GM23338 (cell line): Measurements from ENCODE around the gene TECPR2. TPM values are rescaled to one million over a fixed set of nuclear protein-coding genes. Genes with fewer than 3 reads are reported as not detected.

Experiments used
- ATAC-seq: fragments of 200-7000 bp; cut with Tn5 transposase; 3 replicates; pipeline ENCODE4 v1.9.1; 2020
- DNase-seq: peaks from one replicate; pipeline ENCODE4 v3.0.0-alpha.2; 2015; ENCODE audit warnings: low spot score
- H2AFZ ChIP-seq: fragments of 200-600 bp; sonication (generic); 2 replicates; pipeline ENCODE4 v1.8.0; 2016; ENCODE audit warnings: antibody characterized with exemption, mild to moderate bottlenecking, moderate library complexity
- H3F3A ChIP-seq: fragments of 200-600 bp; sonication (generic); replicated peaks from 2 replicates; pipeline ENCODE4 v1.8.0; 2017; ENCODE audit warnings: antibody characterized with exemption, mixed run types, low read depth
- H3K27ac ChIP-seq: fragments of 200-600 bp; sonication (generic); 2 replicates; pipeline ENCODE4 v1.6.1; 2016; ENCODE audit warnings: low read depth
- H3K27me3 ChIP-seq: fragments of 200-600 bp; sonication (generic); 2 replicates; pipeline ENCODE4 v1.8.0; 2016; ENCODE audit warnings: mild to moderate bottlenecking, mixed run types, moderate library complexity; ENCODE audit not compliant: insufficient read depth
- H3K36me3 ChIP-seq: fragments of 200-600 bp; sonication (generic); 2 replicates; pipeline ENCODE4 v1.8.0; 2016; ENCODE audit warnings: mild to moderate bottlenecking; ENCODE audit not compliant: insufficient read depth
- H3K4me1 ChIP-seq: fragments of 200-600 bp; sonication (generic); 2 replicates; pipeline ENCODE4 v1.8.0; 2016; ENCODE audit warnings: mild to moderate bottlenecking, moderate library complexity; ENCODE audit not compliant: insufficient read depth
- H3K4me2 ChIP-seq: fragments of 200-600 bp; sonication (generic); 2 replicates; pipeline ENCODE4 v1.7.1; 2017; ENCODE audit warnings: mixed run types
- H3K4me3 ChIP-seq: fragments of 200-600 bp; sonication (generic); 2 replicates; pipeline ENCODE4 v1.6.1; 2016; ENCODE audit warnings: mixed run types
- H3K79me2 ChIP-seq: fragments of 200-600 bp; sonication (generic); replicated peaks from 2 replicates; pipeline ENCODE4 v1.8.0; 2017; ENCODE audit warnings: mild to moderate bottlenecking; ENCODE audit not compliant: insufficient read depth
- H3K9me2 ChIP-seq: fragments of 200-600 bp; sonication (generic); 2 replicates; pipeline ENCODE4 v1.8.0; 2017; ENCODE audit not compliant: insufficient read depth
- H4K20me1 ChIP-seq: fragments of 200-600 bp; sonication (generic); replicated peaks from 2 replicates; pipeline ENCODE4 v1.8.0; 2017; ENCODE audit warnings: mild to moderate bottlenecking; ENCODE audit not compliant: insufficient read depth
- H3K27ac Mint-ChIP-seq: 2 replicates; pipeline ENCODE4 v1.8.0; 2020; ENCODE audit warnings: inconsistent platforms, mild to moderate bottlenecking, moderate library complexity, mixed read lengths
- H3K27me3 Mint-ChIP-seq: 3 replicates; pipeline ENCODE4 v1.8.0; 2022; ENCODE audit warnings: low read depth, mild to moderate bottlenecking, moderate library complexity, mixed read lengths, inconsistent platforms; ENCODE audit not compliant: insufficient read depth, poor library complexity
- H3K36me3 Mint-ChIP-seq: 3 replicates; pipeline ENCODE4 v1.8.0; 2021; ENCODE audit warnings: low read depth, mild to moderate bottlenecking, inconsistent platforms, moderate library complexity, mixed read lengths
- H3K4me1 Mint-ChIP-seq: 3 replicates; pipeline ENCODE4 v1.8.0; 2020; ENCODE audit warnings: mild to moderate bottlenecking, inconsistent platforms, mixed read lengths
- H3K4me3 Mint-ChIP-seq: 3 replicates; pipeline ENCODE4 v1.8.0; 2021; ENCODE audit warnings: moderate library complexity, mild to moderate bottlenecking, inconsistent platforms, mixed read lengths
- H3K9me3 Mint-ChIP-seq: 3 replicates; pipeline ENCODE4 v1.8.0; 2020; ENCODE audit warnings: moderate library complexity, mild to moderate bottlenecking, inconsistent platforms, mixed read lengths
- CREB1 ChIP-seq: fragments of 250-450 bp; sonication (Bioruptor Pico); IDR thresholded peaks from 2 replicates; pipeline ENCODE4 v1.5.0; 2020; ENCODE audit warnings: low read depth, mild to moderate bottlenecking, moderate library complexity
- EZH2phosphoT487 ChIP-seq: fragments of 200-600 bp; sonication (generic); IDR thresholded peaks from one replicate; pipeline ENCODE4 v1.8.1; 2018; ENCODE audit warnings: antibody characterized with exemption; ENCODE audit not compliant: unreplicated experiment
- JUNB ChIP-seq: IDR thresholded peaks from one replicate; pipeline ENCODE4 v1.6.1; 2016; ENCODE audit warnings: antibody characterized with exemption; ENCODE audit not compliant: unreplicated experiment
- NANOG ChIP-seq: IDR thresholded peaks from 2 replicates; pipeline ENCODE4 v1.6.1; 2016; ENCODE audit warnings: antibody characterized with exemption, borderline replicate concordance
- STAT1 ChIP-seq: IDR thresholded peaks from one replicate; pipeline ENCODE4 v1.6.1; 2016; ENCODE audit warnings: antibody characterized with exemption; ENCODE audit not compliant: unreplicated experiment
- ZNF114 ChIP-seq: fragments of 250-450 bp; sonication (Bioruptor Pico); IDR thresholded peaks from 2 replicates; pipeline ENCODE4 v1.5.0; 2020; ENCODE audit warnings: mild to moderate bottlenecking, moderate library complexity
- polyA plus RNA-seq: library from polyadenylated mRNA; unstranded; fragments of >200 nt; fragmentation: Nextera tagmentation; extraction: Ambion mirVana; gene quantifications from 2 replicates; pipeline ENCODE4 v1.2.1, GENCODE V29; 2016
- total RNA-seq: library from RNA; depleted of rRNA; stranded (reverse); fragments of >200 nt; shearing (Covaris generic); gene quantifications from 2 replicates; pipeline ENCODE4 v1.2.3, GENCODE V29; 2014
- TF ChIP-seq, protein P1 (sequence below): fragments of 250-450 bp; sonication (Bioruptor Pico); IDR thresholded peaks from 2 replicates; pipeline ENCODE4 v1.5.0; 2020; ENCODE audit warnings: mild to moderate bottlenecking, moderate library complexity
- TF ChIP-seq, protein P2 (sequence below), 2 experiments: fragments of 200-600 bp in 1 of 2; sonication (generic) in 1 of 2; conservative IDR thresholded peaks; 2 replicates each; pipeline versions ENCODE4 v1.5.1 to v1.6.1; 2016 to 2017; ENCODE audit warnings: antibody characterized with exemption in 2 of 2, low read depth in 2 of 2, mild to moderate bottlenecking in 2 of 2, moderate library complexity in 1 of 2

The TECPR2 gene
- total and polyA plus RNA-seq, 2 experiments from 2014 or later, result 4.8 to 20.5 TPM

DNA sequence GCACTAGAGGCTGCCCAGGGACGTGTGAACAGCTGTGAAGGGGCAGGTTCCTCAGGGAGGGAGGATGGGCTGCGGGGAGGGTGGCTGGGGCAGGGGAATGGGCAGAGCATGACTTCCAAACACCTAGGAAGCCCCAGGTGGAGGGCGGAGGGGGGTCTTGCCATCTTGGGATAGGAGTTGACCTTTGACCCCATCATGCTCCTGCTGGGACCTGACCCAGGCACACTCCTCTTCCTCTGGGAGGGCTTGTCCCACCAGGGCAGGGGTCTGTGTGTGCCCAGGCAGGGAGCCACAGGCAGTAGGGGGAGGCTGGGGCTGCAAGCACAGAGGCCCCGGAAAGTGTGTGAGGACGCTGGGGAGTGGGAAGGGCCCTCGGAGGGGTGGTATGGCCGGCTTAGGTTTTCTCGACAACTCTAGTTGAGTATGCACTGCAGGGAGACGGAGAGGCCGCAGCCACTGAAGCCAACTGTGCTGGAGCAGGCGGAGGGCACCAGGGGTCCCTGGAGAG lies 150.1 kb downstream of the TECPR2 start:
- peaks cover 4% of the 10 kb centered on the region for H3K4me1 ChIP-seq
- H4K20me1 ChIP-seq, result no peaks in the 10 kb centered on the region
- no peaks in the 10 kb centered on the region for H3K79me2 ChIP-seq
- no peak overlapping the region for H3K4me3 ChIP-seq
- no peaks in the 10 kb centered on the region for H3K9me2 ChIP-seq
- H3K27ac ChIP-seq, result no peak overlapping the region
- Mint-ChIP-seq H3K27me3 (peaks cover 28% of the 10 kb centered on the region), H3K27ac (peak overlapping the region; percentile 36; the same call in 1 of the 2 replicates), H3K9me3 (no peaks in the 10 kb centered on the region), H3K36me3 (no peaks in the 10 kb centered on the region; the same call in 2 of the 3 replicates), H3K4me3 (no peak overlapping the region), H3K4me1 (peaks cover 17% of the 10 kb centered on the region)
- no peaks in the 10 kb centered on the region for H3K36me3 ChIP-seq
- no peak overlapping the region for H2AFZ ChIP-seq
- peaks cover 17% of the 10 kb centered on the region for H3K27me3 ChIP-seq
- ATAC-seq, result no peak
- TF ChIP-seq JUNB, result no peak
- no peak for TF ChIP-seq EZH2phosphoT487
- H3F3A ChIP-seq, result peaks cover 17% of the 10 kb centered on the region
- DNase-seq, result no peak
- H3K4me2 ChIP-seq, result no peak overlapping the region

DNA sequence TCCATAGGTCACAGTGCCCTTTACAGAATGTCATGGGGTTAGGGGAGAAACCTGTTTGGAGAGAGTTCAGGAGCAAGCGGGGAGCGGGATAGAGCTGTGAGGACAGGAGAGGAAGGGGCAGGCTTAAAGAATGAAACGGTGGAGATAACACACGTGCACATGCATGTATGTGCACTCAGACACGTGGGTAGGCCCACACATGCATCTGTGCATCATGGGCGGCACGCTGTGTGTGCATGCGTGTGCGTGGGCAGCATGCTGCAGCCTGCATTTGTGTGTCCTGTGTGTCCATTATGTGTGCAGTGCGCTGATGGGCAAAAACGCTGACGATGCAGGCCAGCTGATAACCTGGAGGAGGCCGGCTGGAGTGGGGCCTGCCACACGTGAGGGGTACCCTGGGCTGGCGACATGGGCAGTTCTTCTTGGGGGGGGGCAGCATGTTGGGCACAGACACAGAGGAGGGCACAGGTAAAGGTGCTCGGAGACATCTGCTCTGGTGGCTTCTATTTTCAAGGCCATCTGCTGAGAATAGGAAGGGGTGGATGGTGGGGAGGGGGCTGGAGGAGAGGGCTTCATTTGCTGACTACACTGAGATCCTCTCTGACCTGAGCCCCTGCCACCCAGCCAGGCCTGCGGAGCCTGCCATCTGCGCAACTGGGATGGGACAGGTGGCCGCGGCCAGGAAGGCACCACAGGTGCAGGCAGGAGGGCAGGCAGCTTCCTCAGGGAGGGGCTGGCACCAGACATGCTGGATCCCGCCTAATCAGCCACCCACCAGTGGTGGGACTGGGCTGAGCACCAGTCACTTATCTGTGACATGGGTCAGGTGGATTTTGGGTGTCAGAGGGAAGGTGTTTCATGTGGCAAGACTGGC lies 151.4 kb downstream of the TECPR2 start:
- no peaks in the 10 kb centered on the region for H4K20me1 ChIP-seq
- no peak overlapping the region for H3K27ac Mint-ChIP-seq
- H3K4me3 Mint-ChIP-seq, result no peak overlapping the region
- H3K4me1 Mint-ChIP-seq, result peaks cover 8% of the 10 kb centered on the region; the same call in 2 of the 3 replicates
- DNase-seq (no peak), ATAC-seq (no peak)
- no peak overlapping the region for H3K27ac ChIP-seq
- peaks cover 32% of the 10 kb centered on the region for H3K27me3 Mint-ChIP-seq
- H3K4me3 ChIP-seq, result no peak overlapping the region
- no peaks in the 10 kb centered on the region; the same call in 2 of the 3 replicates for H3K36me3 Mint-ChIP-seq
- no peaks in the 10 kb centered on the region for H3K79me2 ChIP-seq
- no peaks in the 10 kb centered on the region for H3K9me3 Mint-ChIP-seq
- TF ChIP-seq STAT1 (no peak), ZNF114 (CRISPR knock-in tag) (no peak), NANOG (no peak), CREB1 (CRISPR knock-in tag) (no peak)
- TF ChIP-seq, protein P1, sequence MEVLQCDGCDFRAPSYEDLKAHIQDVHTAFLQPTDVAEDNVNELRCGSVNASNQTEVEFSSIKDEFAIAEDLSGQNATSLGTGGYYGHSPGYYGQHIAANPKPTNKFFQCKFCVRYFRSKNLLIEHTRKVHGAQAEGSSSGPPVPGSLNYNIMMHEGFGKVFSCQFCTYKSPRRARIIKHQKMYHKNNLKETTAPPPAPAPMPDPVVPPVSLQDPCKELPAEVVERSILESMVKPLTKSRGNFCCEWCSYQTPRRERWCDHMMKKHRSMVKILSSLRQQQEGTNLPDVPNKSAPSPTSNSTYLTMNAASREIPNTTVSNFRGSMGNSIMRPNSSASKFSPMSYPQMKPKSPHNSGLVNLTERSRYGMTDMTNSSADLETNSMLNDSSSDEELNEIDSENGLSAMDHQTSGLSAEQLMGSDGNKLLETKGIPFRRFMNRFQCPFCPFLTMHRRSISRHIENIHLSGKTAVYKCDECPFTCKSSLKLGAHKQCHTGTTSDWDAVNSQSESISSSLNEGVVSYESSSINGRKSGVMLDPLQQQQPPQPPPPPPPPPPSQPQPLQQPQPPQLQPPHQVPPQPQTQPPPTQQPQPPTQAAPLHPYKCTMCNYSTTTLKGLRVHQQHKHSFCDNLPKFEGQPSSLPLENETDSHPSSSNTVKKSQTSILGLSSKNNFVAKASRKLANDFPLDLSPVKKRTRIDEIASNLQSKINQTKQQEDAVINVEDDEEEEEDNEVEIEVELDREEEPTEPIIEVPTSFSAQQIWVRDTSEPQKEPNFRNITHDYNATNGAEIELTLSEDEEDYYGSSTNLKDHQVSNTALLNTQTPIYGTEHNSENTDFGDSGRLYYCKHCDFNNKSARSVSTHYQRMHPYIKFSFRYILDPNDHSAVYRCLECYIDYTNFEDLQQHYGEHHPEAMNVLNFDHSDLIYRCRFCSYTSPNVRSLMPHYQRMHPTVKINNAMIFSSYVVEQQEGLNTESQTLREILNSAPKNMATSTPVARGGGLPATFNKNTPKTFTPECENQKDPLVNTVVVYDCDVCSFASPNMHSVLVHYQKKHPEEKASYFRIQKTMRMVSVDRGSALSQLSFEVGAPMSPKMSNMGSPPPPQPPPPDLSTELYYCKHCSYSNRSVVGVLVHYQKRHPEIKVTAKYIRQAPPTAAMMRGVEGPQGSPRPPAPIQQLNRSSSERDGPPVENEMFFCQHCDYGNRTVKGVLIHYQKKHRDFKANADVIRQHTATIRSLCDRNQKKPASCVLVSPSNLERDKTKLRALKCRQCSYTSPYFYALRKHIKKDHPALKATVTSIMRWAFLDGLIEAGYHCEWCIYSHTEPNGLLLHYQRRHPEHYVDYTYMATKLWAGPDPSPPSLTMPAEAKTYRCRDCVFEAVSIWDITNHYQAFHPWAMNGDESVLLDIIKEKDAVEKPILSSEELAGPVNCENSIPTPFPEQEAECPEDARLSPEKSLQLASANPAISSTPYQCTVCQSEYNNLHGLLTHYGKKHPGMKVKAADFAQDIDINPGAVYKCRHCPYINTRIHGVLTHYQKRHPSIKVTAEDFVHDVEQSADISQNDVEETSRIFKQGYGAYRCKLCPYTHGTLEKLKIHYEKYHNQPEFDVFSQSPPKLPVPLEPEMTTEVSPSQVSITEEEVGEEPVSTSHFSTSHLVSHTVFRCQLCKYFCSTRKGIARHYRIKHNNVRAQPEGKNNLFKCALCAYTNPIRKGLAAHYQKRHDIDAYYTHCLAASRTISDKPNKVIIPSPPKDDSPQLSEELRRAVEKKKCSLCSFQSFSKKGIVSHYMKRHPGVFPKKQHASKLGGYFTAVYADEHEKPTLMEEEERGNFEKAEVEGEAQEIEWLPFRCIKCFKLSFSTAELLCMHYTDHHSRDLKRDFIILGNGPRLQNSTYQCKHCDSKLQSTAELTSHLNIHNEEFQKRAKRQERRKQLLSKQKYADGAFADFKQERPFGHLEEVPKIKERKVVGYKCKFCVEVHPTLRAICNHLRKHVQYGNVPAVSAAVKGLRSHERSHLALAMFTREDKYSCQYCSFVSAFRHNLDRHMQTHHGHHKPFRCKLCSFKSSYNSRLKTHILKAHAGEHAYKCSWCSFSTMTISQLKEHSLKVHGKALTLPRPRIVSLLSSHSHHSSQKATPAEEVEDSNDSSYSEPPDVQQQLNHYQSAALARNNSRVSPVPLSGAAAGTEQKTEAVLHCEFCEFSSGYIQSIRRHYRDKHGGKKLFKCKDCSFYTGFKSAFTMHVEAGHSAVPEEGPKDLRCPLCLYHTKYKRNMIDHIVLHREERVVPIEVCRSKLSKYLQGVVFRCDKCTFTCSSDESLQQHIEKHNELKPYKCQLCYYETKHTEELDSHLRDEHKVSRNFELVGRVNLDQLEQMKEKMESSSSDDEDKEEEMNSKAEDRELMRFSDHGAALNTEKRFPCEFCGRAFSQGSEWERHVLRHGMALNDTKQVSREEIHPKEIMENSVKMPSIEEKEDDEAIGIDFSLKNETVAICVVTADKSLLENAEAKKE, result no peak
- TF ChIP-seq, protein P2, sequence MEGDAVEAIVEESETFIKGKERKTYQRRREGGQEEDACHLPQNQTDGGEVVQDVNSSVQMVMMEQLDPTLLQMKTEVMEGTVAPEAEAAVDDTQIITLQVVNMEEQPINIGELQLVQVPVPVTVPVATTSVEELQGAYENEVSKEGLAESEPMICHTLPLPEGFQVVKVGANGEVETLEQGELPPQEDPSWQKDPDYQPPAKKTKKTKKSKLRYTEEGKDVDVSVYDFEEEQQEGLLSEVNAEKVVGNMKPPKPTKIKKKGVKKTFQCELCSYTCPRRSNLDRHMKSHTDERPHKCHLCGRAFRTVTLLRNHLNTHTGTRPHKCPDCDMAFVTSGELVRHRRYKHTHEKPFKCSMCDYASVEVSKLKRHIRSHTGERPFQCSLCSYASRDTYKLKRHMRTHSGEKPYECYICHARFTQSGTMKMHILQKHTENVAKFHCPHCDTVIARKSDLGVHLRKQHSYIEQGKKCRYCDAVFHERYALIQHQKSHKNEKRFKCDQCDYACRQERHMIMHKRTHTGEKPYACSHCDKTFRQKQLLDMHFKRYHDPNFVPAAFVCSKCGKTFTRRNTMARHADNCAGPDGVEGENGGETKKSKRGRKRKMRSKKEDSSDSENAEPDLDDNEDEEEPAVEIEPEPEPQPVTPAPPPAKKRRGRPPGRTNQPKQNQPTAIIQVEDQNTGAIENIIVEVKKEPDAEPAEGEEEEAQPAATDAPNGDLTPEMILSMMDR (conservative IDR thresholded peaks at IDR 0.05; ENCODE audit: low read depth in 2 of 2), result no peak
- H3K27me3 ChIP-seq, result peaks cover 15% of the 10 kb centered on the region
- H3K9me2 ChIP-seq, result no peaks in the 10 kb centered on the region
- H3K4me1 ChIP-seq, result peaks cover 4% of the 10 kb centered on the region
- no peak overlapping the region for H3K4me2 ChIP-seq
- peaks cover 13% of the 10 kb centered on the region for H3F3A ChIP-seq
- no peaks in the 10 kb centered on the region for H3K36me3 ChIP-seq
- no peak overlapping the region for H2AFZ ChIP-seq
